ENCODE results near the gene ZNF865.

GRCh38 chr19:55641426-55642152 is 36.1 kb downstream of the ZNF865 start:
- TF ChIP-seq EZH2 (IDR thresholded peaks at IDR 0.05; ENCODE audit: insufficient read depth, low read length) (no peak), CTCF (IDR thresholded peaks at IDR 0.05; ENCODE audit: insufficient read depth, low read depth, low read length) (no peak)
